Measurements from ENCODE around the gene PMF1.

PMF1 gene

GRCh38 chr1:156238248-156238647 is 25.4 kb downstream of the PMF1 start:
- no peak for DNase-seq (ENCODE audit: low read depth)

GRCh38 chr1:156241311-156241811 is 28.6 kb downstream of the PMF1 start:
- DNase-seq (ENCODE audit: low read depth): no peak

GRCh38 chr1:156241926-156242325 is 29.1 kb downstream of the PMF1 start, which contains the start of gene BGLAP:
BGLAP (plus strand) TSS chr1:156242184; CDS start chr1:156242232, 48 bp downstream.
- no peak for DNase-seq (ENCODE audit: low read depth)

- no peak for DNase-seq (ENCODE audit: low read depth)
These were observed 29.9 kb downstream of the PMF1 start for GRCh38 chr1:156242738-156243137.

- no peak for DNase-seq (ENCODE audit: low read depth)
These were observed 31.3 kb downstream of the PMF1 start for GRCh38 chr1:156244126-156244525.

GRCh38 chr1:156244712-156245111 is 31.9 kb downstream of the PMF1 start:
- no peak for DNase-seq (ENCODE audit: low read depth)

- DNase-seq (ENCODE audit: low read depth): peak; percentile 22
These were observed 32.8 kb downstream of the PMF1 start for GRCh38 chr1:156245451-156246232.

GRCh38 chr1:156246241-156246780 is 33.5 kb downstream of the PMF1 start:
- no peak for DNase-seq (ENCODE audit: low read depth)

GRCh38 chr1:156246781-156247459 is 34.1 kb downstream of the PMF1 start:
- DNase-seq (ENCODE audit: low read depth): no peak

GRCh38 chr1:156247460-156248322 is 34.9 kb downstream of the PMF1 start, which contains the start of gene PAQR6:
PAQR6 (minus strand) TSS chr1:156248056; CDS start chr1:156246731, 1,325 bp downstream.
- DNase-seq (ENCODE audit: low read depth): no peak

GRCh38 chr1:156248323-156248683 is 35.5 kb downstream of the PMF1 start:
- no peak for DNase-seq (ENCODE audit: low read depth)

- no peak for DNase-seq (ENCODE audit: low read depth)
These were observed 36.8 kb downstream of the PMF1 start for GRCh38 chr1:156249593-156249992.

GRCh38 chr1:156251527-156251926 is 38.7 kb downstream of the PMF1 start:
- no peak for DNase-seq (ENCODE audit: low read depth)

- DNase-seq (ENCODE audit: low read depth): no peak
These were observed 40.8 kb downstream of the PMF1 start for GRCh38 chr1:156253634-156254033.

GRCh38 chr1:156257711-156258110 is 44.9 kb downstream of the PMF1 start:
- DNase-seq (ENCODE audit: low read depth): no peak

GRCh38 chr1:156258859-156259258 is 46.1 kb downstream of the PMF1 start:
- DNase-seq (ENCODE audit: low read depth): no peak

- DNase-seq (ENCODE audit: low read depth): no peak
These were observed 47.0 kb downstream of the PMF1 start for GRCh38 chr1:156259805-156260204.

- DNase-seq (ENCODE audit: low read depth): no peak
These were observed 48.1 kb downstream of the PMF1 start for GRCh38 chr1:156260896-156261295.

- DNase-seq (ENCODE audit: low read depth): no peak
These were observed 49.9 kb downstream of the PMF1 start for GRCh38 chr1:156262461-156263287.

GRCh38 chr1:156263288-156263655 is 50.5 kb downstream of the PMF1 start:
- DNase-seq (ENCODE audit: low read depth): no peak

- DNase-seq (ENCODE audit: low read depth): no peak
These were observed 53.2 kb downstream of the PMF1 start for GRCh38 chr1:156266051-156266450.

All from activated T-cell treated with anti-CD3 and anti-CD28 coated beads for 1 hour (primary cell).